GM18508 (cell line): ENCODE results near the gene PRXL2A.
A peak's percentile ranks its signal among the peaks of the same experiment; 100 is the strongest.
"Not testable (repeated sequence)": the region's sequence is repeated elsewhere in the genome, so short reads cannot be mapped to it uniquely, and the experiment has no call there.

Experiments
- ATAC-seq: cut with Tn5 transposase; IDR thresholded peaks from one replicate; pipeline ENCODE4 v1.9.1; 2021; ENCODE audit warnings: moderate number of reproducible peaks; ENCODE audit not compliant: insufficient read depth, unreplicated experiment

Gene PRXL2A

DNA sequence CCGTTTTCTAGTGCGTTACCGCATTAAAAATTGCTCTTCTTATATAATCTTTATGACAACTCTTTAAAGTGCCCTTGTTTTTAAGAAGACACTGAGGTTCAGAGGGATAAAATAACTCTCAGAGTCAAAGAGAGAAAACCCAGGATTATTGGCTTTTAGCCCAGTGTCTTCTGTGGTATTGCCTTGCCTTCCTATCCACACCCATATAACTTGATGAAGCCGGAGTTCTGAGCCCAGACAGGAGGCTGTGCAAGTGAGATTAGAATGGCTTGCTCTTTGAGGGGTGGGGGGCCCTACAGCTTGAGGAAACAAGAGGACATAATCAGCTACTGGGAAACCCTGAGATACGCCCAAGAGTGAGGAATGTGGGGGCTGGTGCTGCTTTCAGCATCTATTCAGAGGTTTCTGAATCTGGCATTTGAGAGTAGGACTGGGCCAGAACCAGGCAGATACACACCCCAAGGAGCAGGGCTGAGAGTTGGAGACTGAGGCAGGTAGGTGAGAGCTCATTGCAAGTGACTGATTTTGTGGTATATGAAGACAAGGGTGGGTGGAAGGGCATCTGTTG lies 2.3 kb downstream of the PRXL2A start:
- no peak for ATAC-seq

GRCh38 chr10:80411267-80411668 lies 2.9 kb downstream of the PRXL2A start:
- ATAC-seq = no peak

- no peak for ATAC-seq
These were observed 3.4 kb downstream of the PRXL2A start for GRCh38 chr10:80411681-80412220.

GRCh38 chr10:80412486-80412885 lies 4.1 kb downstream of the PRXL2A start:
- no peak for ATAC-seq

- ATAC-seq = no peak
These were observed 5.1 kb downstream of the PRXL2A start for GRCh38 chr10:80413271-80413996.

DNA sequence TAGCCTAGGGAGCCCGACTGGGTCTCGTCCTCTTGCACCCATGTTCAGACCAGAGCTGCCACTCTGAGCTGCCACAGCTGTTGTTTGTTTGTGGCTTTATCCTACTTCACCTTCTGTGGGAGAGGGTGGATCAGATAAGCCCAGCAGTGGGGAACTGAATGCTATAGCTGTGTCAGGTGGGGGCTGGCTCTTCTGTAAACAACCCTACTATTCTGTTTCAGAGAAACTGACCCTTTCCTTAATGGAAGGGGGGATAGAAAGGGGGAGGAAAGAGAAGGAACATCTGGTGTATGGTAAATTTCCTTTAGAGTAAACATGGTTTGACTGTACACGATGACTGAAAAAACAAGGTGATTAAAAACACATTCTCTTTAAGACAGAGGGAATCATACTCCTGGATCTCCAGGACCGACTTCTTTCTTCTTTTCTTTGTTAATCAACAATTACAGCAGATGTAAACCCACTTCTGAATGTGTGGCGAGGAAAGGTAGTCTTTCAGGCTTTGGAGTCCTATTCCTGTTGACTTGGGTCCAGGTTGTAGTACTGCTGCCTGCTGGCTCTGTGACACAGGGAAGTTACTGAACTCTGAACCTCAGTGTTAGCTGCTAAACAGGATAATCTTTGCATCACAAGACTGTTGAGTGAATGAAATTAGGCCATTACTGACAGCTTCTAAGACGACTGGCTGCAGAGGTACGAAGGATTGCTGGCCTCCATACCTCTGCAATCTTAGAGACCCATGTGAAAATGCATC lies 6.0 kb downstream of the PRXL2A start:
- no peak for ATAC-seq

DNA sequence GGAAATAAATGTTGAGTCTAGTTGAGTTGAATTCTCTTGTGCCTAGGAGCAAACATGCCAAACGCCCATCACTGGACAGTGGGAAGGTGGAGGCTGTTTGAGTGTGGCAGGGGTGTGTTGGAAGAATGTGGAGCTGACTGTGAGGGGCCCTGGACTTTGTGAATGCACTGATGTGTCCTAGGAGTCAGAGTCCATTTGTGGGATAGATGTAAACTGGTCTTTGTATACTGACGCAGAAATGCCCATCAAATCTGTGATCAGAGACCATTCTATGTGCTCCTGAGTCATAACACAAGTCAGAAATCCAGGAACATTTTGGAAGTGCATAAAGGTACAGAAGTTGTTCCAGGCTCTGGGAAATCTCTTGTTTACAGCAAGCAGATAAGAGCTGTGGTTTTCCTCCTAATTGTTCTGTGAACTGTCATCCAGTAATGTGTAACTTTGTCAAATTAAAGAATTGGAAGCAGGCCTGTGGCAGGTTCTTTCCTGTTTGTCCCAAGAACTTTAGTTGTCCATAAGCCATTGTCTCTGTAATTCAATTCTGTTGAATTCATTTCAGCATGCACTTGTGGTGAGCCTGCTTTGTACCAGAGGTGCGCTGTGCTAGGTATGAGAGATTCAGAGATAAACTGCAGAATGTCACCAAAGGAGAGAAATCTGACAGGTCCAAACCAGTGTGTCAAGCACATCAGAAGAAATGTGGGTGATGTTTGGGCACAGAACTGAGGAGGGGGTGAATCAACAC lies 7.6 kb downstream of the PRXL2A start:
- ATAC-seq = no peak

DNA sequence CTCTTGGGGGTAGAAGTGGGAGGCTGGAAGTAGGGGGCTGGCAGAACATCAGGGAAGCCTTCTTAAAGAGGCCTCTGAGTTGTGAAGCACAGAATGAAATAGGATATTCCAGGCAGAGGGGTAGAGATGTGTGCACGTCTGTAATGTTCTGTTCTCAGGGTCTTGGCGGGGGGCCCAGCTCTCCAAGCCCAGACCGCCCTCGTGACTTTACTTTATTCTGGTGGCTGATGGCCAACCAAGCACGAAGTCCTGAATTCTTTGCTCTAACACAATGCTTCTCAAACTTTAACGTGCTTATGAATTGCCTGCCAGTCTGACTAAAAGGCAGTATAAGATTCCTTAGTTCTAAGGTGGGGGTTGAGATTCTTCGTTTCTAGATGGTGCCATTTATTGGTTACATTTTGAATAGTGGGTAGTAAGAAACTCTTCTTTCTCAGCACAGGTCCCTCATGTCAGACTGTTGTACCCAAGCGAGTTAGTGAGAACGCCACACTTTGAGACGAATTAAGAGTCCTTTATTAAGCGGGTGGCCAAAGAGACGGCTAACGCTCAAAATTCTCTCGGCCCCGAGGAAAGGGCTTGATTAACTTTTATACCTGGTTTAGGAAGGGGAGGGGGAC lies 8.2 kb downstream of the PRXL2A start:
- ATAC-seq = no peak

GRCh38 chr10:80417256-80417655 lies 8.9 kb downstream of the PRXL2A start:
- not testable (repeated sequence) for ATAC-seq

GRCh38 chr10:80421050-80421706 lies 12.8 kb downstream of the PRXL2A start:
- no peak for ATAC-seq

DNA sequence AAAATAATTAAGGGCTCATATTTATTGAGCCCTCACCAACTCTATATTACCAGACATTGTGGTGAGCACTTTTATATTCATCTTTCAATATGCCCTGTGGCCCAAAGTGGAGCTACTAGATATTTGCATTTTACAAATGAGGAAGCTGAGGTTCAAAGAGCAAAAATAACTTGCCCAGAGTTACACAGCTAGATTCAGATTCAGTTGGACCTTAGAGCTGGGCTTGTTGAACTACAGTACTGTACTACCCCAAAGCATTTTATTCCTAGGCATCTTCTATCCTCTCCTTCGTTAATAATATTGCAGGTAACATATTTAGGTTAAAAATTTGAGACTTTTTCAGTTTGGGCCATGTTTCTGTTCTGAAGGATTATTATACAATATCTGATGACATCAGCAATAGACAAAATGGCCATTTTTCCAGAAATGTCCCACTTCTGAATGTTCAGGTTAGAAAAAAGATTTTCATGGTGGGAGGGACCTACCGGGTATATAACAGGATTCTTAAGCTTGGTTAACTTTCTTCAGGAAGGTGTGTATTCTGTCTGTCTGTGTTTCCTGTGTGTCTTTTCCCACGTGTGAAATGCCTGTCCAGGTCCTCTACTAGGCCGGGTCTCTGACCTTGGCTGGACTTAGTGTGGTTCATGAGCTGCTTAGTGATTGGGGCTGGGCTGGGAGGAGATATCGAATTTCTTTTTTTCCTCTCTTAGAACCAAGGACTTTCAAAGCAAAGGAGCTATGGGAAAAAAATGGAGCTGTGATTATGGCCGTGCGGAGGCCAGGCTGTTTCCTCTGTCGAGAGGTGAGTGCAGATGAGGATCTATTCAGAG lies 13.6 kb downstream of the PRXL2A start:
- ATAC-seq = peak; percentile 86

DNA sequence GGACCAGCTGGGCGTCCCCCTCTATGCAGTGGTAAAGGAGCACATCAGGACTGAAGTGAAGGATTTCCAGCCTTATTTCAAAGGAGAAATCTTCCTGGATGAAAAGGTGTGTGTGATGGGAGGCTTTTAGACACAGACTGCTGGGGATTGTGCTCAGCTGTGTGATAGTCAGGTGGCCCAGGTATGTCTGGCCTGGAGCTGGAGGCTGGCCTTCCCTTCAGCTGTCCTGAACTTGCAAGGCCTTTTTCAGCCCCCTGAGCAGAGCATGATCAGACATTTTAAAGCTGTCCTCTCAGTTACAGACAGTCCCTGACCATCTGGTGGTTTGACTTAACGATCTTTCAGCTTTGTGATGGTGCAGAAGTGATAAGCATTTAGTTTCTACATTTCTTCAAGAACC lies 17.6 kb downstream of the PRXL2A start:
- ATAC-seq = no peak

GRCh38 chr10:80427541-80427940 lies 19.2 kb downstream of the PRXL2A start:
- no peak for ATAC-seq

DNA sequence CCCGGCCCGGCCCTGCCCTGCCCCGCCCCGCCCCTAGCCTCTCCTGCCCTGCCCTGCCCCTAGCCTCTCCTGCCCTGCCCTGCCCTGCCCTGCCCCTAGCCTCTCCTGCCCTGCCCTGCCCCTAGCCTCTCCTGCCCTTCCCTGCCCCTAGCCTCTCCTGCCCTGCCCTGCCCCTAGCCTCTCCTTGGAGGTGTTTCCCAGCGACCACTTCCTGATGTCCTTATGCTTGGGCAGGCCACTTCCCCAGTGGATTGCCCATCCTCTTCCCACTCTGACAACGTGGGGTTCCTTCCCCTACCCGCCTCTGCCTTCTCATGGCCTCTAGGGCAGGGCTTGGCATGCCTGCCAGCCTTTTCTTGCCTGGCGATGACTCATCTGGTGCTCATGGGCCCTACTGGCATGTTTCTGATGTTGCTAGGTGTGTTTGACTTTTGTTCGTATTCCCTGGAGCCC lies 21.2 kb downstream of the PRXL2A start:
- no peak for ATAC-seq

DNA sequence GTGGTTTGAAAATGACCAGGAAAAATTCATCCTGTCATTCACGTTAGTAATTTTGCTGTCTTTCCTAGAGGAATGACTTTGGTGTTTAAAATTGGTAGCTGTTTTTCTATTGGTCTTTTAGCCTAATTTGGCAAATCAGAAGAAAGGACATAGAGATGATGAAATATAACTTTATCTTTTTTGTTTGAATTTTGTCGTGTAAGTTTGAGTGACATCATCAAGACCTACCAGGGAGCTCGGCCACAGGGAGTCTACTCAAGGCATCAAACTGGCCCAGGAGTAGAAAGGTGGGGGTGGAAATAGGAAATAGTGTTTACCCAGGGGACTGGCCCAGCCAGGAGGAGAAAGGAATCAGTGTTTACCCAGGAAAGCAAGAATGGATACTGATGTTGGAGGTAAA lies 24.8 kb downstream of the PRXL2A start:
- no peak for ATAC-seq

DNA sequence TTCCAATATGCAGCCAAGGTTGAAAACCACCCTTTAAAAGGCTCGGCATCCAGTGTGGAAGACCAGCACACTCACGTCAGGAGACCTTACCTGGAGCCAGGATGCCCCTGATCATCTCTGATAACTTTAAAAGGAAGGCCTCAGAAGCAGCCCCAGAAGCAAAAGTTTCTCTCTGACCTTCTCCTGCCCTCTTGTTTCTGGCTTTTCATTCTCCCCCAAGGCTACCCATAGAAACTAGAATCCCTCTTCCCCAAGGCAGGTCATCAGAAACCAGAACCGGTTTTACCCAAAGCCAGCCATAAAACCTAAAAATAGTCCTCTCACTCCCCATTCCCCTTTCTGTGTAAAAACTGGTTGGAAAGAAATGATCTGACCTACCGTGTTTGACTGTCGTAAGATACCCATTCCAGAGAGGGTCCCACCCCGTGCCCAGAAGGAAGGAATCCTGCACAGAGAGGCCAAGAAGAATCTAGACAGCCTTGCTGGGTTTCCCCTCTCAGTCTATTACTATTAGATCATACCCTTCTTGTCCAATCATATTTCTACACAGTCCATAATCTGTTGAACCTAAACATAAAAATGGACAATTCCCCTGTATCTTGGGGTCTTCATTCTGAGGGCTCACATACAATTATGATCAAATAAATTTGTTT lies 28.2 kb downstream of the PRXL2A start:
- no peak for ATAC-seq

- ATAC-seq = no peak
These were observed 28.9 kb downstream of the PRXL2A start for GRCh38 chr10:80437227-80437626.

- no peak for ATAC-seq
These were observed 33.5 kb downstream of the PRXL2A start for GRCh38 chr10:80441831-80442230.
